Smooth muscle cell (in vitro differentiated cells): ENCODE measurements around the gene KPTN. TPM values are rescaled to one million over a fixed set of nuclear protein-coding genes. Genes with fewer than 3 reads are reported as not detected.

Experiments
- DNase-seq: peaks from one replicate; lab custom pipeline; 2025; ENCODE audit not compliant: unreplicated experiment; lab: John Stamatoyannopoulos, UW
- H2AFZ ChIP-seq: fragments of 200-600 bp; sonication (generic); 2 replicates; pipeline ENCODE4 v1.6.0; 2016; ENCODE audit warnings: antibody characterized with exemption, low read depth, mild to moderate bottlenecking
- H3F3A ChIP-seq: fragments of 200-600 bp; sonication (generic); 2 replicates; pipeline ENCODE4 v1.6.0; 2017; ENCODE audit warnings: antibody characterized with exemption, low read depth
- H3K27ac ChIP-seq: fragments of 200-600 bp; sonication (generic); 2 replicates; pipeline ENCODE4 v1.5.1; 2016; ENCODE audit warnings: low read depth, mild to moderate bottlenecking
- H3K27me3 ChIP-seq: fragments of 200-600 bp; sonication (generic); 2 replicates; pipeline ENCODE4 v1.6.1; 2016; ENCODE audit warnings: low read depth, mild to moderate bottlenecking
- H3K36me3 ChIP-seq: fragments of 200-600 bp; sonication (generic); 2 replicates; pipeline ENCODE4 v1.5.1; 2016; ENCODE audit warnings: low read depth
- H3K4me1 ChIP-seq: fragments of 200-600 bp; sonication (generic); 2 replicates; pipeline ENCODE4 v1.5.1; 2016; ENCODE audit warnings: low read depth
- H3K4me2 ChIP-seq: fragments of 200-600 bp; sonication (generic); 2 replicates; pipeline ENCODE4 v1.6.0; 2016; ENCODE audit warnings: mild to moderate bottlenecking
- H3K4me3 ChIP-seq: fragments of 200-600 bp; sonication (generic); 2 replicates; pipeline ENCODE4 v1.5.1; 2016; ENCODE audit warnings: mild to moderate bottlenecking
- H3K79me2 ChIP-seq: fragments of 200-600 bp; sonication (generic); 2 replicates; pipeline ENCODE4 v1.6.0; 2016; ENCODE audit warnings: low read depth, mild to moderate bottlenecking
- H3K9ac ChIP-seq: fragments of 200-600 bp; sonication (generic); 2 replicates; pipeline ENCODE4 v1.6.0; 2016; ENCODE audit warnings: low read depth
- H3K9me3 ChIP-seq: fragments of 200-600 bp; sonication (generic); replicated peaks from 2 replicates; pipeline ENCODE4 v1.5.1; 2016; ENCODE audit warnings: low read depth
- H4K20me1 ChIP-seq: fragments of 200-600 bp; sonication (generic); 2 replicates; pipeline ENCODE4 v1.6.0; 2016; ENCODE audit warnings: low read depth
- WGBS: methylation state at CpG from one replicate; pipeline ENCODE4 v1.1.7; 2016; ENCODE audit warnings: low lambda C conversion rate; 5-methylcytosine and 5-hydroxymethylcytosine counted together
- polyA plus RNA-seq: library from polyadenylated mRNA; unstranded; fragments of >200 nt; fragmentation: Nextera tagmentation; extraction: Ambion mirVana; gene quantifications from 2 replicates; pipeline ENCODE4 v1.2.1, GENCODE V29; 2016
- total RNA-seq: library from RNA; depleted of rRNA; stranded (reverse); fragments of >200 nt; gene quantifications from 2 replicates; pipeline ENCODE4 v1.2.3, GENCODE V29; 2014
- TF ChIP-seq, protein P1 (sequence below): fragments of 200-600 bp; sonication (generic); IDR thresholded peaks from 2 replicates; pipeline ENCODE4 v1.5.1; 2017; ENCODE audit warnings: borderline replicate concordance, mild to moderate bottlenecking, antibody characterized with exemption; ENCODE audit not compliant: insufficient read depth, poor library complexity, severe bottlenecking

The KPTN gene
- total and polyA plus RNA-seq, 2 experiments from 2014 or later = 10.6 to 12.2 TPM

DNA sequence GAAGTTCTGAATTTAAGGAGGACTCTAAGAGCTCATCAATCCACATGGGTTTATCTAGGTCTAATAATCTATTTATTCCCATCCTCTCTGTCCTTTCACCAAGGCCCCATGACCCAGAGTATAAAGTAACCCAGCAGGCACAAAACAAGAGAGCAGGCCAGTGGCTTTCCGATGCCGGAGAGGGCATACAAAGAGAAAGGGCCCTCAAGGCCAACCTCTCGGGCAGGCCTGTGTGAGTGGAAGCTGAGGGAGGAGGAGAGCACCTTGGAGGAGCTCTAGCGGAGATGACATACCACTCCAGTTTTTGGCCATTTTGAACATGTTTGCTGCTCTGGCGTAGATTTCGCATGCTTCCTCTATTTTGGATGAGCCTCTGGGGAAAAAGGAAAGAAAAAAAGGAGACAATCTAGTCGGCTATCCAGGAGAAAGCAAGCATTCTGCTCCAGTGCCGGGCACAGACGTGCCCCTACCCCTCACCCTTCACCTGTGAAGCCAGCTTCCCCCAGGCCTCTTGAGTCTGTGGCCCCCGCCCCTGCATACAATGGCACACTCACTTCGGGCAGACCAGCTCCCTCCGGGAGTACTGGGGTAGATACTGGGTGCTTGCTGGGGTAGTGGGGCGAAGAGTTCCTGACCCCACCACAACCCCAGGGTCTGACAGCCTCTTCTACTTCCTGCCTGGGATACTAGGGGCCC lies 19.3 kb upstream of the KPTN start:
- no peaks in the 10 kb centered on the region for H3K9me3 ChIP-seq
- H4K20me1 ChIP-seq = peaks cover 84% of the 10 kb centered on the region
- H3K9ac ChIP-seq = no peak overlapping the region
- no peak overlapping the region for H2AFZ ChIP-seq
- TF ChIP-seq, protein P1, sequence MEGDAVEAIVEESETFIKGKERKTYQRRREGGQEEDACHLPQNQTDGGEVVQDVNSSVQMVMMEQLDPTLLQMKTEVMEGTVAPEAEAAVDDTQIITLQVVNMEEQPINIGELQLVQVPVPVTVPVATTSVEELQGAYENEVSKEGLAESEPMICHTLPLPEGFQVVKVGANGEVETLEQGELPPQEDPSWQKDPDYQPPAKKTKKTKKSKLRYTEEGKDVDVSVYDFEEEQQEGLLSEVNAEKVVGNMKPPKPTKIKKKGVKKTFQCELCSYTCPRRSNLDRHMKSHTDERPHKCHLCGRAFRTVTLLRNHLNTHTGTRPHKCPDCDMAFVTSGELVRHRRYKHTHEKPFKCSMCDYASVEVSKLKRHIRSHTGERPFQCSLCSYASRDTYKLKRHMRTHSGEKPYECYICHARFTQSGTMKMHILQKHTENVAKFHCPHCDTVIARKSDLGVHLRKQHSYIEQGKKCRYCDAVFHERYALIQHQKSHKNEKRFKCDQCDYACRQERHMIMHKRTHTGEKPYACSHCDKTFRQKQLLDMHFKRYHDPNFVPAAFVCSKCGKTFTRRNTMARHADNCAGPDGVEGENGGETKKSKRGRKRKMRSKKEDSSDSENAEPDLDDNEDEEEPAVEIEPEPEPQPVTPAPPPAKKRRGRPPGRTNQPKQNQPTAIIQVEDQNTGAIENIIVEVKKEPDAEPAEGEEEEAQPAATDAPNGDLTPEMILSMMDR = no peak
- no peak overlapping the region for H3K27ac ChIP-seq
- H3K4me3 ChIP-seq = no peak overlapping the region
- no peaks in the 10 kb centered on the region for H3K27me3 ChIP-seq
- H3F3A ChIP-seq = no peaks in the 10 kb centered on the region
- H3K4me1 ChIP-seq = peaks cover 6% of the 10 kb centered on the region
- H3K4me2 ChIP-seq = no peak overlapping the region
- peaks cover 17% of the 10 kb centered on the region for H3K79me2 ChIP-seq
- DNase-seq = no peak
- WGBS = 98% methylated on average over 12 of the region's 13 CpGs
- H3K36me3 ChIP-seq = no peaks in the 10 kb centered on the region

DNA sequence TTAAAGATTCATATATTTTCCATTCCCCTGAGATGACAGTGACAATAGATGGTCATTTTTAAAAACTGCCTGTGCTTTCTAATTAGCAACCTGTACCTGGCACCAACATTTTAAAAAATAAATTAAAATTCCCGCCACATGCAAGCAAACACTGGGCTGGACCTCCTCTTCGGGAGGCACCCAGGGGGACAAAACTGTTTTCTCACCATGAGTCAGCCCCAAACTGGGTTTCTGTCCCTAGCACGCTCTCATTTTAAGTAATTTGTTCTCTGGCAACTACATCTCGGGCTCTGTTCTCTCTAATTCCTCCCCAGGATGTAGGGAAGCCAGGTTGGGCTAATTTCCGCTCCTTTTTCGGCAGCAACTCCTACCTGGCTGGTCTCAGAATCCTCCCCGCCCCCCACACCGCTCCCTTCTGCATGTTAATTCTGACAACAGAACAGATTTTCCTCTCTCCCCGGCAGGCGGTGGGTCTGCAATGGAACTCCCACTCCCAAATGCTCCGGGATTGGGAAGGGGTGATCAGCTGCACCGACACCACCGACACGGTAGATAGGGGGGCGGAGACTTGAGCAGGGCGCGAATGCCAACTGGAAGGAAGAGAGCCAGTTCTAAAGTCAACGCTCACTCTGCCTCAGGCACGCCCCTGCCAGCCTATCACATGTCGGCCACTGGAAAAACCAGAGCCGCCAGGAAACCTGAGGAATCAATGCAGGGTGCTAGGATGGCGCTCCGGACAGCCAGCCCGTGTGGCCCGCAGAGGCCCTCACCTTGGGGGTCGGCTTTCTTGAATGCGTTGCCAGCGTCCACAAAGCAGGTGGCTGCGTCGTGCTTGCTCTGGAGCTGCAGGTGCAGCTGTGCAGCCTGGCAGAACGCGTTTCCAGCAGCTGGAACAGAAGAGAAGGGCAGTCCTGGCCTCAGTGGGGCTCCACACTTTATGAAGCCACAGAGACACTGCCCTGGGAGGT lies 16.1 kb upstream of the KPTN start:
- TF ChIP-seq, protein P1 = no peak
- DNase-seq = no peak
- H3K79me2 ChIP-seq = no peaks in the 10 kb centered on the region
- H3F3A ChIP-seq = no peaks in the 10 kb centered on the region
- H2AFZ ChIP-seq = no peak overlapping the region
- H3K4me3 ChIP-seq = no peak overlapping the region
- no peak overlapping the region for H3K4me2 ChIP-seq
- H3K27ac ChIP-seq = no peak overlapping the region
- H3K36me3 ChIP-seq = no peaks in the 10 kb centered on the region
- 92% methylated on average over 32 of the region's 32 CpGs for WGBS
- H3K27me3 ChIP-seq = no peaks in the 10 kb centered on the region
- H4K20me1 ChIP-seq = peaks cover 70% of the 10 kb centered on the region
- no peaks in the 10 kb centered on the region for H3K4me1 ChIP-seq
- H3K9me3 ChIP-seq = no peaks in the 10 kb centered on the region
- no peak overlapping the region for H3K9ac ChIP-seq

DNA sequence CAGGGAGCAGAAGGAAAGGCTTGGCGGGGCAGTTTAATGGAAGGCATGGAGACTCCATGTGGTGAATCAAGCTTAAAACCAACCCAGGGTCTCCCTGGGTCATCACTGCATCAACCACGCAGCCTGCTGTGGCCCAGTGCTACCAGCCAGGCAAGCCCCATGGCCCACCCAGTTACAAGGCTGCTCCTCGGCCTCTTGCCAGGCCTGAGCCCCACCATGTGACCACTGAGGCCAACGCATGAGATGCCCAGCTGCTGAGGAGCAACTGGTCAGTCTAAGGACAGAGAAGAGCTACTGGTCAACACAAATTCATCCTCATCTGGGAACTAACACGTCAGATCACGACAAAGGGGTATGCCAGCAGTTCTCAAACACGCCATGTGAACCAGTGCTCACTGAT lies 15.4 kb upstream of the KPTN start:
- Histone ChIP-seq H3K4me2 (no peak overlapping the region), H2AFZ (no peak overlapping the region), H4K20me1 (peaks cover 62% of the 10 kb centered on the region), H3K9ac (no peak overlapping the region), H3K9me3 (no peaks in the 10 kb centered on the region), H3K36me3 (no peaks in the 10 kb centered on the region), H3K4me3 (no peak overlapping the region), H3K79me2 (no peaks in the 10 kb centered on the region), H3F3A (no peaks in the 10 kb centered on the region), H3K27me3 (no peaks in the 10 kb centered on the region), H3K4me1 (no peaks in the 10 kb centered on the region), H3K27ac (no peak overlapping the region)
- 93% methylated on average over 7 of the region's 7 CpGs for WGBS
- TF ChIP-seq, protein P1 = no peak
- DNase-seq = no peak
